K562 (cell line): ENCODE results near the gene NECTIN1. TPM values are rescaled to one million over a fixed set of nuclear protein-coding genes. Genes with fewer than 3 reads are reported as not detected.

Experiments used
- CC2D1A ChIP-seq: fragments of 450-650 bp; IDR thresholded peaks from 2 replicates; pipeline ENCODE4 v1.6.1; 2017; ENCODE audit warnings: mild to moderate bottlenecking
- CCAR2 ChIP-seq: fragments of 200-400 bp; formaldehyde crosslinking; IDR thresholded peaks from 2 replicates; pipeline ENCODE4 v1.6.1; 2017; ENCODE audit warnings: mild to moderate bottlenecking, low read depth, low read length
- ELF2 ChIP-seq: fragments of 250-450 bp; sonication (Bioruptor Pico); IDR thresholded peaks from 2 replicates; pipeline ENCODE4 v1.5.0; 2021; ENCODE audit warnings: mild to moderate bottlenecking
- ELF4 ChIP-seq: fragments of 450-650 bp; formaldehyde crosslinking; IDR thresholded peaks from 2 replicates; pipeline ENCODE4 v1.4.0; 2022; ENCODE audit warnings: missing genetic modification characterization
- ETV5 ChIP-seq: sonication (generic); formaldehyde crosslinking; IDR thresholded peaks from 2 replicates; pipeline ENCODE4 v1.4.0; 2020; ENCODE audit warnings: low read depth, mild to moderate bottlenecking, missing genetic modification reagents
- KLF13 ChIP-seq: fragments of 450-650 bp; IDR thresholded peaks from 2 replicates; pipeline ENCODE4 v1.6.1; 2016; ENCODE audit warnings: missing genetic modification characterization, low read depth, mild to moderate bottlenecking, missing compliant biosample characterization, moderate library complexity, borderline replicate concordance
- NR2C1 ChIP-seq, 2 experiments: fragments of 450-650 bp; IDR thresholded peaks; 2 replicates each; pipeline ENCODE4 v1.6.1; 2017; ENCODE audit warnings: mild to moderate bottlenecking in 2 of 2, antibody characterized with exemption in 1 of 2, inconsistent platforms in 1 of 2, missing compliant biosample characterization in 1 of 2, missing genetic modification characterization in 1 of 2
- POLR2A ChIP-seq: fragments of 450-650 bp; conservative IDR thresholded peaks from 2 replicates; pipeline ENCODE4 v1.6.1; 2016
- POLR2AphosphoS5 ChIP-seq: IDR thresholded peaks from 2 replicates; pipeline ENCODE4 v1.6.1; 2011; ENCODE audit warnings: mild to moderate bottlenecking, low read depth, low read length, moderate library complexity; ENCODE audit not compliant: control insufficient read depth, insufficient read depth
- PTBP1 ChIP-seq: fragments of 200-400 bp; formaldehyde crosslinking; IDR thresholded peaks from 2 replicates; pipeline ENCODE4 v1.6.1; 2017; ENCODE audit warnings: low read depth, low read length
- RBFOX2 ChIP-seq: fragments of 200-400 bp; formaldehyde crosslinking; IDR thresholded peaks from 2 replicates; pipeline ENCODE4 v1.6.1; 2017; ENCODE audit warnings: low read depth, mild to moderate bottlenecking, low read length, moderate library complexity
- SMARCE1 ChIP-seq: fragments of 450-650 bp; IDR thresholded peaks from 2 replicates; pipeline ENCODE4 v1.7.1; 2016; ENCODE audit warnings: mild to moderate bottlenecking
- SRSF3 ChIP-seq: fragments of 200-400 bp; formaldehyde crosslinking; IDR thresholded peaks from 2 replicates; pipeline ENCODE4 v1.6.1; 2016; ENCODE audit warnings: mild to moderate bottlenecking, low read length, moderate library complexity; ENCODE audit not compliant: insufficient read depth
- USF1 ChIP-seq: sonication (generic); formaldehyde crosslinking; IDR thresholded peaks from 2 replicates; pipeline ENCODE4 v1.9.0; 2022; ENCODE audit warnings: mild to moderate bottlenecking, missing genetic modification reagents
- ZC3H4 ChIP-seq: sonication (generic); formaldehyde crosslinking; IDR thresholded peaks from 2 replicates; pipeline ENCODE4 v1.9.0; 2021; ENCODE audit warnings: missing genetic modification reagents, borderline replicate concordance
- ZEB2 ChIP-seq: fragments of 450-650 bp; IDR thresholded peaks from 2 replicates; pipeline ENCODE4 v1.6.1; 2016
- ZNF124 ChIP-seq: sonication (generic); formaldehyde crosslinking; IDR thresholded peaks from 2 replicates; pipeline ENCODE4 v1.8.1; 2022; ENCODE audit warnings: missing genetic modification reagents
- ZNF217 ChIP-seq: sonication (generic); formaldehyde crosslinking; IDR thresholded peaks from 2 replicates; pipeline ENCODE4 v1.8.0; 2022; ENCODE audit warnings: mild to moderate bottlenecking, missing genetic modification reagents
- ZNF311 ChIP-seq: fragments of 250-450 bp; sonication (Bioruptor Pico); IDR thresholded peaks from 2 replicates; pipeline ENCODE4 v1.4.0; 2020; ENCODE audit warnings: mild to moderate bottlenecking, moderate library complexity
- ZNF444 ChIP-seq: fragments of 250-450 bp; sonication (Bioruptor Pico); IDR thresholded peaks from 2 replicates; pipeline ENCODE4 v1.4.0; 2020; ENCODE audit warnings: mild to moderate bottlenecking, moderate library complexity
- polyA plus RNA-seq, 8 experiments: library from polyadenylated mRNA; depleted of rRNA in 4 of 8; stranded (reverse) in 5 of 8; unstranded in 3 of 8; fragments of >200 nt; fragmentation: Nextera tagmentation in 2 of 8; fragmentation: Illumina TruSeq in 1 of 8; extraction: Ambion mirVana in 2 of 8; extraction: Trizol in 1 of 8; gene quantifications; 2 replicates each; pipeline versions ENCODE4 v1.2.1 to v1.2.3, GENCODE V29; 2011 to 2014; ENCODE audit warnings: inconsistent platforms in 1 of 8, missing spikeins in 1 of 8
- total RNA-seq, 7 experiments: library from RNA; depleted of rRNA in 6 of 7; stranded (reverse); fragments of >200 nt in 6 of 7; fragmentation: Illumina TruSeq in 2 of 7; extraction: Trizol in 2 of 7; gene quantifications; 2 replicates each; pipeline versions ENCODE4 v1.2.1 to v1.2.3, GENCODE V29; 2011 to 2021; ENCODE audit warnings: low replicate concordance in 1 of 7
- TF ChIP-seq, protein P1 (sequence below): fragments of 450-650 bp; IDR thresholded peaks from 2 replicates; pipeline ENCODE4 v1.6.1; 2016
- TF ChIP-seq, protein P2 (sequence below): fragments of 250-450 bp; sonication (Bioruptor Pico); IDR thresholded peaks from 2 replicates; pipeline ENCODE4 v1.8.0; 2022; ENCODE audit warnings: moderate library complexity, mild to moderate bottlenecking, inconsistent platforms
- TF ChIP-seq, protein P3 (sequence below): fragments of 450-650 bp; formaldehyde crosslinking; IDR thresholded peaks from 2 replicates; pipeline ENCODE4 v1.4.0; 2020; ENCODE audit warnings: mild to moderate bottlenecking, mixed read lengths

Gene NECTIN1
- total and polyA plus RNA-seq, 9 of the 15 experiments (the other 6 are each of a cell fraction or from before 2014, with no cell fraction given) = 0.09 to 0.53 (median 0.23) TPM; not detected in 2

DNA sequence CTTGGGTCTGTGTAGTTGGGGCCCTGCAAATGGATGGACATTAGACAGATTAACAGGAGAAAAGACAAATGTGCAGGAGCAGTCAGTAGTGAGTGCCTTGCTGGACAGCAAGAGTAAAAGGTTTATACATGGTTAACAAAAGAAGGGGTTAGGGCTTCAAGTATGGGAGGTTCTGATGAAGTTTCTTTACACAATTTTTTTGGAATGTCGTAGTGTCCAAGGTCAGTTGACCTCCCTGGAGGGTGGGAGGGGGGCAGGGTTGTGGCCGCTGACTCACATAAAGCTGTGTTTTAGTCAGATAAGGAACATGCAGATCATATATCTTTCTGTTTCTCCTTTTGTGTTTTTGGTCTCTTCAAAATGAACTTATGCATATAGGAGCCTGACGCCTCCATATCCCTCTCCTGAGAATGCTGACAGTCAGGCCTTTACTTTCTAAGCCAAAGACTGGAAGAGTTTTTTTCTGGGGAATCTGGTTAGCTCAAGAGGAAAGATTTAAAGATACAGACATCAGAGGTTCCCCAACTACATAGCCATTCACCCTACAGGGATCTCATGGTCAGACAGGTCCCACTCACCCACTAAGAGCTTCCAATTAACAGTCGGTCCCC lies 134.3 kb downstream of the NECTIN1 start (continued):
- TF ChIP-seq, protein P1, sequence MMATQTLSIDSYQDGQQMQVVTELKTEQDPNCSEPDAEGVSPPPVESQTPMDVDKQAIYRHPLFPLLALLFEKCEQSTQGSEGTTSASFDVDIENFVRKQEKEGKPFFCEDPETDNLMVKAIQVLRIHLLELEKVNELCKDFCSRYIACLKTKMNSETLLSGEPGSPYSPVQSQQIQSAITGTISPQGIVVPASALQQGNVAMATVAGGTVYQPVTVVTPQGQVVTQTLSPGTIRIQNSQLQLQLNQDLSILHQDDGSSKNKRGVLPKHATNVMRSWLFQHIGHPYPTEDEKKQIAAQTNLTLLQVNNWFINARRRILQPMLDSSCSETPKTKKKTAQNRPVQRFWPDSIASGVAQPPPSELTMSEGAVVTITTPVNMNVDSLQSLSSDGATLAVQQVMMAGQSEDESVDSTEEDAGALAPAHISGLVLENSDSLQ = peak; percentile 49; the same call in 1 of the 2 replicates
- TF ChIP-seq ZNF217 = no peak
- no peak for TF ChIP-seq POLR2A
- TF ChIP-seq ELF4 (CRISPR knock-in tag) = no peak
- TF ChIP-seq CCAR2 = no peak
- no peak for TF ChIP-seq ZNF444 (CRISPR knock-in tag)
- TF ChIP-seq USF1 = no peak
- TF ChIP-seq, protein P2, sequence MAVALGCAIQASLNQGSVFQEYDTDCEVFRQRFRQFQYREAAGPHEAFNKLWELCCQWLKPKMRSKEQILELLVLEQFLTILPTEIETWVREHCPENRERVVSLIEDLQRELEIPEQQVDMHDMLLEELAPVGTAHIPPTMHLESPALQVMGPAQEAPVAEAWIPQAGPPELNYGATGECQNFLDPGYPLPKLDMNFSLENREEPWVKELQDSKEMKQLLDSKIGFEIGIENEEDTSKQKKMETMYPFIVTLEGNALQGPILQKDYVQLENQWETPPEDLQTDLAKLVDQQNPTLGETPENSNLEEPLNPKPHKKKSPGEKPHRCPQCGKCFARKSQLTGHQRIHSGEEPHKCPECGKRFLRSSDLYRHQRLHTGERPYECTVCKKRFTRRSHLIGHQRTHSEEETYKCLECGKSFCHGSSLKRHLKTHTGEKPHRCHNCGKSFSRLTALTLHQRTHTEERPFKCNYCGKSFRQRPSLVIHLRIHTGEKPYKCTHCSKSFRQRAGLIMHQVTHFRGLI = peak; percentile 53; the same call in 1 of the 2 replicates
- peak; percentile 30; the same call in 1 of the 2 replicates for TF ChIP-seq POLR2AphosphoS5
- TF ChIP-seq NR2C1 (IDR thresholded peaks at IDR 0.05) = peak; percentile 18; the same call in 1 of the 2 replicates
- TF ChIP-seq NR2C1 (tag; IDR thresholded peaks at IDR 0.05) = peak; percentile 70
- TF ChIP-seq ZNF124 (CRISPR knock-in tag) = no peak
- TF ChIP-seq ZC3H4 = no peak
- no peak for TF ChIP-seq ELF2 (CRISPR knock-in tag)
- TF ChIP-seq, protein P3, sequence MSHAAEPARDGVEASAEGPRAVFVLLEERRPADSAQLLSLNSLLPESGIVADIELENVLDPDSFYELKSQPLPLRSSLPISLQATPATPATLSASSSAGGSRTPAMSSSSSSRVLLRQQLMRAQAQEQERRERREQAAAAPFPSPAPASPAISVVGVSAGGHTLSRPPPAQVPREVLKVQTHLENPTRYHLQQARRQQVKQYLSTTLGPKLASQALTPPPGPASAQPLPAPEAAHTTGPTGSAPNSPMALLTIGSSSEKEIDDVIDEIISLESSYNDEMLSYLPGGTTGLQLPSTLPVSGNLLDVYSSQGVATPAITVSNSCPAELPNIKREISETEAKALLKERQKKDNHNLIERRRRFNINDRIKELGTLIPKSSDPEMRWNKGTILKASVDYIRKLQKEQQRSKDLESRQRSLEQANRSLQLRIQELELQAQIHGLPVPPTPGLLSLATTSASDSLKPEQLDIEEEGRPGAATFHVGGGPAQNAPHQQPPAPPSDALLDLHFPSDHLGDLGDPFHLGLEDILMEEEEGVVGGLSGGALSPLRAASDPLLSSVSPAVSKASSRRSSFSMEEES (CRISPR knock-in tag) = no peak
- TF ChIP-seq ZNF311 = no peak
- no peak for TF ChIP-seq RBFOX2
- no peak for TF ChIP-seq ZEB2
- no peak for TF ChIP-seq PTBP1
- TF ChIP-seq CC2D1A = no peak
- TF ChIP-seq SMARCE1 = peak; percentile 99
- TF ChIP-seq ETV5 (CRISPR knock-in tag) = no peak
- no peak for TF ChIP-seq SRSF3
- no peak for TF ChIP-seq KLF13 (tag)
